ENCODE measurements around the gene HLCS.

DNA sequence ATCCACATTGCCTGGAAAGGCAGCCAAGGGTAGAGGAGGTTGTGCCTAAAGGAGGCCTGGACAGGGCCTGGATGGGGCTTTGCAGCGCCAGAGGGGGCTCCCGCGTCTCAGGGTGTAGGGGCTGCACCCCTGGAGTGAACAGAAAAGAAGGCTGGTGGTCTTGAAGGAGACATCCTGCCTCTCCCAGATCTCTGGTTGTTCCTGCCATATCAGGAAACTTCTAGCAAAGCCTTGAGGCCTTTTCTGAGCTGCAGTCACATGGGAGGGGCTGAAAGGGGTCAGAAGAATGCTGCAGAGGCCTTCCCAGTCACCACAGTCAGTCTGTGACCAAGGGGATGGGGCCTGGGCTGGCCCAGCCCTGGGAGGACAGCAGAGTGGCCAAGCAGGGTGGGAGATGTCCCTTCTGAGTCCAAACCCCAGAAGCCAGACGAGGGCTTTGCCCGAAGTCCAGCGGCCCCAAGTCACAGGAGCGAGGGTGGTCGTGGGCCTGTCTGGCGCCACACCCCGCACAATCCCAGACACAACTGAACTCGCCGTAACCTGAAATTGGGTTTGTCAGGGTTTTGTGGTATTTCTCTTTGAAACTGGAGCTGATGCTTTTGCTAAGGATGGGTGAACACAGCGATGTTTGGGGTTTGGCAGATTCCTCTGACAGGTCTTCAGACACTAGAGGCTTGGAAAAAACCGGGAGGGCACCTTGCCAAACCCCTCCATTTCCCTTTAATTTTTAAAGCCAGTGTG is 237.9 kb downstream of the HLCS start:
- TF ChIP-seq, protein P1, sequence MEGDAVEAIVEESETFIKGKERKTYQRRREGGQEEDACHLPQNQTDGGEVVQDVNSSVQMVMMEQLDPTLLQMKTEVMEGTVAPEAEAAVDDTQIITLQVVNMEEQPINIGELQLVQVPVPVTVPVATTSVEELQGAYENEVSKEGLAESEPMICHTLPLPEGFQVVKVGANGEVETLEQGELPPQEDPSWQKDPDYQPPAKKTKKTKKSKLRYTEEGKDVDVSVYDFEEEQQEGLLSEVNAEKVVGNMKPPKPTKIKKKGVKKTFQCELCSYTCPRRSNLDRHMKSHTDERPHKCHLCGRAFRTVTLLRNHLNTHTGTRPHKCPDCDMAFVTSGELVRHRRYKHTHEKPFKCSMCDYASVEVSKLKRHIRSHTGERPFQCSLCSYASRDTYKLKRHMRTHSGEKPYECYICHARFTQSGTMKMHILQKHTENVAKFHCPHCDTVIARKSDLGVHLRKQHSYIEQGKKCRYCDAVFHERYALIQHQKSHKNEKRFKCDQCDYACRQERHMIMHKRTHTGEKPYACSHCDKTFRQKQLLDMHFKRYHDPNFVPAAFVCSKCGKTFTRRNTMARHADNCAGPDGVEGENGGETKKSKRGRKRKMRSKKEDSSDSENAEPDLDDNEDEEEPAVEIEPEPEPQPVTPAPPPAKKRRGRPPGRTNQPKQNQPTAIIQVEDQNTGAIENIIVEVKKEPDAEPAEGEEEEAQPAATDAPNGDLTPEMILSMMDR (IDR thresholded peaks at IDR 0.05; ENCODE audit: insufficient read depth, low read length, poor library complexity, severe bottlenecking), result no peak
- no peak for TF ChIP-seq EZH2phosphoT487 (conservative IDR thresholded peaks at IDR 0.05; ENCODE audit: low read length)

Measured in SU-DHL-6 (cell line).